Activated CD4-positive, CD25-positive, alpha-beta regulatory T cell treated with anti-CD3 and anti-CD28 coated beads, Interleukin-2, amount 50 U/mL, for 72 hours (primary cell): Measurements from ENCODE around the gene BTBD17.
"Not testable (repeated sequence)": the region's sequence is repeated elsewhere in the genome, so short reads cannot be mapped to it uniquely, and the experiment has no call there.

Experiments
- DNase-seq: peaks from one replicate; pipeline ENCODE4 v3.0.0; 2021

The BTBD17 gene

GRCh38 chr17:74361230-74362068, at the start of gene BTBD17:
BTBD17 (minus strand) TSS chr17:74361868; CDS start chr17:74361819, 49 bp downstream.
- peak; percentile 57 for DNase-seq

- no peak for DNase-seq
Observed at GRCh38 chr17:74410001-74410443, 48.4 kb upstream of the BTBD17 start.

GRCh38 chr17:74408815-74409214, 47.1 kb upstream of the BTBD17 start:
- no peak for DNase-seq

- DNase-seq, result no peak
Observed at GRCh38 chr17:74408262-74408661, 46.6 kb upstream of the BTBD17 start.

- DNase-seq, result no peak
Observed at GRCh38 chr17:74407384-74407783, 45.7 kb upstream of the BTBD17 start.

- not testable (repeated sequence) for DNase-seq
Observed at GRCh38 chr17:74405311-74405710, 43.6 kb upstream of the BTBD17 start.

- no peak for DNase-seq
Observed at GRCh38 chr17:74404789-74405188, 43.1 kb upstream of the BTBD17 start.

- DNase-seq, result no peak
Observed at GRCh38 chr17:74404218-74404617, 42.5 kb upstream of the BTBD17 start.

GRCh38 chr17:74403512-74404137, 42.0 kb upstream of the BTBD17 start:
- DNase-seq, result no peak

GRCh38 chr17:74402048-74402447, 40.4 kb upstream of the BTBD17 start:
- no peak for DNase-seq

- DNase-seq, result no peak
Observed at GRCh38 chr17:74396567-74396966, 34.9 kb upstream of the BTBD17 start.

- no peak for DNase-seq
Observed at GRCh38 chr17:74394977-74395376, 33.3 kb upstream of the BTBD17 start.

GRCh38 chr17:74394275-74394950, 32.7 kb upstream of the BTBD17 start:
- DNase-seq, result no peak

- DNase-seq, result no peak
Observed at GRCh38 chr17:74393346-74393942, 31.8 kb upstream of the BTBD17 start.

- DNase-seq, result no peak
Observed at GRCh38 chr17:74392848-74393247, 31.2 kb upstream of the BTBD17 start.

- DNase-seq, result no peak
Observed at GRCh38 chr17:74391771-74392170, 30.1 kb upstream of the BTBD17 start.

- DNase-seq, result no peak
Observed at GRCh38 chr17:74390680-74391653, 29.3 kb upstream of the BTBD17 start.

- no peak for DNase-seq
Observed at GRCh38 chr17:74389937-74390679, 28.4 kb upstream of the BTBD17 start.

- DNase-seq, result no peak
Observed at GRCh38 chr17:74389084-74389753, 27.6 kb upstream of the BTBD17 start.

- no peak for DNase-seq
Observed at GRCh38 chr17:74387365-74388218, 25.9 kb upstream of the BTBD17 start.
